Measurements from ENCODE around the gene RBM28.

RBM28 gene, protein sequence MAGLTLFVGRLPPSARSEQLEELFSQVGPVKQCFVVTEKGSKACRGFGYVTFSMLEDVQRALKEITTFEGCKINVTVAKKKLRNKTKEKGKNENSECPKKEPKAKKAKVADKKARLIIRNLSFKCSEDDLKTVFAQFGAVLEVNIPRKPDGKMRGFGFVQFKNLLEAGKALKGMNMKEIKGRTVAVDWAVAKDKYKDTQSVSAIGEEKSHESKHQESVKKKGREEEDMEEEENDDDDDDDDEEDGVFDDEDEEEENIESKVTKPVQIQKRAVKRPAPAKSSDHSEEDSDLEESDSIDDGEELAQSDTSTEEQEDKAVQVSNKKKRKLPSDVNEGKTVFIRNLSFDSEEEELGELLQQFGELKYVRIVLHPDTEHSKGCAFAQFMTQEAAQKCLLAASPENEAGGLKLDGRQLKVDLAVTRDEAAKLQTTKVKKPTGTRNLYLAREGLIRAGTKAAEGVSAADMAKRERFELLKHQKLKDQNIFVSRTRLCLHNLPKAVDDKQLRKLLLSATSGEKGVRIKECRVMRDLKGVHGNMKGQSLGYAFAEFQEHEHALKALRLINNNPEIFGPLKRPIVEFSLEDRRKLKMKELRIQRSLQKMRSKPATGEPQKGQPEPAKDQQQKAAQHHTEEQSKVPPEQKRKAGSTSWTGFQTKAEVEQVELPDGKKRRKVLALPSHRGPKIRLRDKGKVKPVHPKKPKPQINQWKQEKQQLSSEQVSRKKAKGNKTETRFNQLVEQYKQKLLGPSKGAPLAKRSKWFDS

DNA sequence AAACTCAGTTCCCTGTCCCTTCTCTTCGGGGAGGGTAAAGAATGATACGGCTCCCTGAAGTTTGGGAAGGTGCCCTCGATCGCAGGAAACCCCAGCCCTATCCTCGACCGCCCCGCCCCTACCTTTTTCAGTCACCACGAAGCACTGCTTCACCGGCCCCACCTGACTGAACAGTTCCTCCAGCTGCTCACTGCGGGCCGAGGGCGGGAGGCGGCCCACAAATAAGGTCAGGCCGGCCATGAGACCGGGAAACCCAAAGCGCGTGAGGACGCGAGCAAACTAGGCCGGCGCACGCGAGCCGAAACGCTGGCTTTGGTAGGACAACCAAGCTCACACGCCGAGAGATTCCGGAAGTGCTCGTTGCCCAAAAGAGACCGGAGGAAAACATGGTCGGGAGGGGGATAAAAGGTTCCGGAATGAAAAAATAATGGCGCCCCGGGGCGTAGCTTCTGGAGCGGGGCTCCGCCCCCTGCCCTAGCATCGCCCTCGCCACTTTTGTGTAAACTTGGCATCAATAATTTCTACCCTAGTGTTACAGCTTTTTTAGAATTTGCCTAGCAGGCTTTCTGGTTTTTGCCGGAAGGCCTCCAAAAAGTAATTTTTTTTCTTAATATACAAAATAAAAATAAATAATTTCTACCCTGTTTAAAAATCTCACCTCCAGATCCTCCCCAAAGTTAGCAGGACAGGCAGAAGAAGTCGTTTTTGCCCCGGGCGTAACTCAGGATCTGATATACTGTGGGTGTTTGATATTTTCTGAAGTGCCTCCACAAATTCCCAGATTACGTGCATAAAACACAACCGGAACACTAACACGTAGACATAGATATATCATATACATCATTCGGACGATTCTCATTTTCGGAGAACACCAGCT lies at the start of gene RBM28:
RBM28 (minus strand) TSS at position 355 of the 877 bp plus-strand sequence; CDS start at position 240, 115 bp downstream.
- peak; percentile 62 for DNase-seq (ENCODE audit: low read depth)

DNA sequence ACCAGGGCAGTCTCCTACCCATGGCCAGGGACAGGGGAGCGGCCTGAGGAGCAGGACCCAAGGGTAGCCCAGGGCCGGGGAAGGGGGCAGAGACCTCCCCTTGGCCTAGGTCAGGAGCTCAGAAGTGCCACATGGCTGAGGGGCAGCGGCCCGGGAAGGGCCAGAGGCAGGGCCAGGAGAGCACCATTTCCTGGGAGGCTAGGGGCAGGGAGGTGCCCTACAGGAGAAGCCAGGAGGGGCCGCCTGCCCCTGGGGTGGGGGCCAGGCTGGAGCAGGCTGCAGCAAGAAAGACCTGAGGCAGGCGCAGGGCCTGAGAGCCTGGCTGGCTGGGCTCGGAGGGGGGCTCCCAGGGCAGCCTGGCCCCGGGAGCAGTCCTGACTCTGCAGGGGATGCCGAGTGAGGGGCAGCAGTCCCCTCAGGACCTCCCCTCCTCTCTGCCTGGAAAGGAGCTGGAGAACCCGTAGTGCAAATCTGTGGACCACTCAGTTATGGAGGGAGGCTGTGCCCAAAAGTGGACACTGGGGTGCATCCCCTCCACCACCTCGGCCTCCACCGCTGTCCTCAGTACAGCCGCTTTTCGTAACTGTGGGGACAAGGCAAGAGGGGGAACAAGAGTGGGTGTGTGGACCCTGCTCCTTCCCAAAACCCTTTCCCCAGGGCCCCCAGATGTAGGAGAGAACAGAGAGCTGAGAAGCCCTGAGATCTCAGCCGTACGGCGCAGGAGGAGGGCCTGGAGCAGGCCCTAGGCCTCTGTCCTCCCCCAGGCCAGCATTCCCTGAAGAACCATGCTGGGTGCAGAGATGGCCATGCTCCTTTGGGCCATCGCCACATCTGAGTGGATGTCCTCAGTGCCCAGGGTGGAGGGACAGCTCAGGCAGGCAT lies 49.0 kb upstream of the RBM28 start:
- no peak for DNase-seq (ENCODE audit: low read depth)

DNA sequence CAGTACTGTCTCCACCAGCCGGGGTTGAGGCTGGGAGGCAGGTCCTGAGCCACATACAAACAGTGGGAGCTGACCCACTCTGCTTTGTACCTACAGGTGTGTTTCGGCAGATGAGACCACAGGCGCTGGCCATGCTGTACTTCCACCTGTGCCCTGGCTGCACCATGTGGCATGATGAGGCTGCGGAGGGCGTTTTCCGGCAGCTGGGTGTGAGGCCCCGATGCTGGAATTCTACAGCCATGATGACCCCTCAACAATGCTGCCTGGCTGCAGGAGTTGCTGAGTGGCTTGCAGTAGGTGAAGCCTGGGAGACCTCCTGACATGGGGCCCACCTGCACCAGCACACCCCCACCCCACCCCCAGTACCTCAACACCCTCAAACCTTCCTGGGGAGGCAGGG lies 48.1 kb upstream of the RBM28 start:
- DNase-seq (ENCODE audit: low read depth): no peak

DNA sequence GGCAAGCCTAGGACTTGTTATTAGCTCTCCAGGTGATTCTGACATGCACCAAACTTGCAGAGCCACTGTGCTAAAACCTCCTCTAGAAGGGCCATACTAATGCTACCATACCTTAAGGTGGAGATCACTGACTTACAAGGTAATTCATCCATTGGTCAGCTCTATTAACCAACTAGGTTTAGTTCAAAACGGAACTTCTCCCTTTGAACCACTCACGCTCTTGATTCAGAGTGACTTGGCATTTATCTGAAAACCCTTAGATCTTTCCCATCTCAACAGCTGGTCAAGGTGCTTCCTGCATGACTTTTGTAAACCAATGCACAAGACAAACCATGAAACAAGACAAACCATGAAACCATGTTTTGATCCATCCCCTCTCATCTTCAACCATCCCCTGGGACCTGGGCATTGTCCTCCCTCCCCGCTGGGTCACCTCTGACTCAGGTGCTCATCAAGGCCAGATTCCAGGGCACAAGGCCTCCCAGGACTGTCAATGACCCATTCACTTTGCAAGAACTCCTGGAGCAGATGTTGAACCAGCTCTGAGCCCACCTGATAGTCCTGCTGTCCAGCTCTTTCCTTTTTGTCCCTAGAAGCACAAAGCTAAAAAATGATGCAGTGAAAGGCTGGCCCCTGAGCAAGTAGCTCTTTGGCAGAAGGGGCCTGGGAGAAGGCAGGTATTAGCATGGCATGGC lies 47.3 kb upstream of the RBM28 start:
- DNase-seq (ENCODE audit: low read depth): no peak

DNA sequence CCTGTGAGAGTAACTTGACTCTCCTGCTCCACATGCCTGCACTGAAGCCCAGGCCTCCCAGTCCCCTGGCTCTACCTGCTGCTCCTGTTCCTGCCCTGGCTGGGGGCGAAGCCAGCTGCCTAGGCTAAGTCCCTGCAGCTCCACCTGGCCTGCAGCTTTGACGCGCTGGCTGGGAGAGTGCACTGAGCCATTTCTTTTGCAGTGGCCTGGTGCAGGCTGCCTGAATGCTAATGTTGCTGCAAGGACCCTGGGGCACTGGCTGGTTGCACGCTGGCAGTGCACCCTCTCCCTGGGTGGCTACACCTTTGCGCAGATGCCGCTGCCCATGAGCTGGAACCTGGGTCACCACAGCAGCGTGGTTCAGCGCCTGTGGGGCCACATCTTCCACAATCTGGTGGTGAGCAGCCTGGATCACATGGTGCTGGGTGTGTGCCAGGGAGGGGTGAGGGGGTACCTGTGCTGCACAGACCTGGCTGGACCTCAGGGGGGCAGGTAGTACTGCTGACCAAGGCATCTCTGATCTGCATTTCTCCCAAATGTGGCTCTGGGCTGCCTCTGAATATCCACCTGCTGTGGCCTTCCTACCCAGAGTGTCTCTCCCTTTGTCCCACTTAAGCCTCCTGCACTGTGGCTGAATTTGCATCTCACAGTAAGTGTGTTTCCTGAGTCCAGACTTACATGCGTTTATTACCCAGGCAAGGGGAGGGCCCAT lies 46.1 kb upstream of the RBM28 start:
- DNase-seq (ENCODE audit: low read depth): no peak

DNA sequence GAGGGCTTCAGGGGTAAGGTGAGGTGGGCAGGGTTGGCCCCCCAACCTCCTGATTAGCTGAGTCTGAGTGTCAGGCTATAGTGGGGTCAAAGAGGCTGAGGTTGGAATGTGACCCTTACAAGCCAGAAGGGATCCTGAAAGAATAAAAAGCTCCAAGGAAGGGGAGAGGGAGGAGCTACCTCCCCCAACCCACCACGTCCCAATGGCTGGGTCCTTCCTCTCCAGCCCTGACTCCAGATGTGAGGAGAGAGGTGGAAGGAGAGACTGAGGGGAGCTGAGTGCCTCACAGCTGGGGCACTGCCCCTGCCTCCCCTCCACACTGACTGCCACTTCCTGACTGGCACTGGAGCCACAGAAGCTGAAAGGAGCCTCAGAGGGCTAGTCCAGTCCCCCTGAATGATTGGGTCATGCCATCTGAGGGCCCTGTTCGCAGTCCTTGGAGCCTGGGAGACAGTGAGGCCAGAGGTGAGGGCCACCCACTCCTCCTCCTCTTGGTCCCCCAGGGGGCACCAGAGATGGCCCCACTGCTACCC lies 45.4 kb upstream of the RBM28 start:
- no peak for DNase-seq (ENCODE audit: low read depth)

DNA sequence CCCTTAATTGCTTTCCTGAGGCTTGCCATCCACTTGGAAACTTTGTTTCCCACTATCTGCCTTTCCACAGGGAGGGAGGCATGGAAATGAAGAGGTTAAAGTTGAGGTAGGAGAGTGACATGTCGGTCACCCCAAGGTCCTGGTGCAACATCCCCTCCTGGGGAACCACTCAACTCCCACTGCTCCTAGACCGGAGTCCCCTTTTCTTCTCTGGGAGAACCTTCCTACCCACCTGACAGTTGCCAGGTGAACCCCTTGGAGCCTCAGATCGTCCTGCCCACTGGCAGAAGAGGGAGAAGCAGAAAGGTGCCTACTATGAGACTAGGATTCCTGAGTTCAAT lies 44.4 kb upstream of the RBM28 start:
- no peak for DNase-seq (ENCODE audit: low read depth)

DNA sequence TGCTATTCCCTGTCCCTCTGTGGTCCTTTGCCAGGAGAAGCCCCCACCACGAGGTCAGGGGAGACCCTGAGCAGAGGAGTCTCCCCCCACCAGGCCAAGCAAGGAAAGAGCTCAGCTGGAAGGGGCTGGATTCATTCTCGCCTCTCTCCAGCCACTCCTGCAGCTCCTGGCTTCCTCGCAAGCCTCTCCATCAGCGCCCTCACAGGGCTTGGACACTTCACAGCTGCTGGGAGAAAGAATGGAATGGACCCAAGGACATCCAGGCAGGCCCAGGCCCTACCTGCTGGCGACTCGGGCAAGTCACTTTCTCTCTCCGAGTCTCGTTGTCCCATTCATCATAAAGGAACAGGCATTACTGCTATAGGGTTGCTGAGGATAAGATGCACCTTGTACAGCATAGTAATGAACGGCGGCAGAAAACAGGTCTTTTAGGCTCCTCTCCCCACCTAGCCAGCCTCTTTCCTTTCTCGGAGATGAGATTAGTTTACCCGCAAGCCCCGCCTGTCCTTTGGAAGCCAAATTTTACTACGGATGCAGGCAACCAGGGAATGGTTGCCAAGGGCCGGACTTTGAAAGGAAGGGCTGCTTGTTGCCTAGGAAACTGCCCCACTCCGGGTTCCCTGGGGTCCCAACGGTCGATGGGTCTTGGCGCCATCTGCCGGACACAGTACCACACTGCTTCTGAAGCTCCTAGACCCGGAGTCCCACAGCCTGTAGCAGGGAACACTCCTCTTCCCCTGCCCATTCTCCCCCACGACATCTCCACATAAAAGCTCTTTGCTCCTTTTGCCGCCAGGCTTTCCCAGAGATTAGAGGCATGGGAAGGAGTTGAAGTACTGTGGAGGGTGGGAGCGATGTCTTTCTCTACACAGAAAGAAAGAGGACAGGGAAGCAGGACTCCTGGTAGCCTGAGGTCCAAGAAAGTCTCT lies 43.8 kb upstream of the RBM28 start:
- peak; percentile 37 for DNase-seq (ENCODE audit: low read depth)

DNA sequence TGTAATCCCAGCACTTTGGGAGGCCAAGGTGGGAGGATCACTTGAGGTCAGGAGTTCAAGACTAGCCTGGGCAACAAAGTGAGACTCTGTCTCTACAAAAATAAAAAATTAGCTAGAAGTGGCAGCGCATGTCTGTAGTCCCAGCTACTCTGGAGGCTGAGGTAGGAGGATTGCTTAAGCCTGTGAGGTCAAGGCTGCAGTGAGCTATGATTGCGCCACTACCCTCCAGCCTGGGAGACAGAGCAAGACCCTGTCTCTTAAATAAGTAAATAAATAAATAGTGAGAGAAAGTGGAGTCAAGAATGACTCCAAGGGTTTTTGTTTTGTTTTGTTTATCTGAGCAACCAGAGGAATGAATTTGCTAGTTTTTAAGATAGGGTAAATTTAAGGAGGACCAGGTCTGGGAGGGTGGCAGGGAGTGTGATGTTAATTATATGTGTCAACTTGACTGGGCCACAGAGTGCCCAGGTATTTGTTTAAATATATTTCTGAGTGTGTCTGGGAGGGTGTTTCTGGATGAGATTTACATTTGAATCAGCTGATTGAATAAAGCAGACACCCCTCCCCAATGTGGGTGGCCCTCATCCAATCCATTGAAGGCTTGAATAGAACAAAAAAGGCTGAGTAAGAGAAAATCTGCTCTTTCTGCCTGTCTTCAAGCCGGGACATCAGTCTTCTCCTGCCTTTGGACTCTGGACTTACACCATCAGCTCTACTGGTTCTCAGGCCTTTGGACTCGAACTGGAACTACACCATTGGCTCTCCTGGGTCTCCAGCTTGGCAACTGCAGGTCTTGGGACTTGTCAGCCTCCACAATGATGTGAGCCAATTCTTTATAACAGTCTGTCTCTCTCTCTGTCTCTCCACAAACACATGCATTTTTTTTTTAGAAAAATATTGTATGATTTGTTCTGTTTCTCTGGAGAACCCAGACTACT lies 42.5 kb upstream of the RBM28 start:
- no peak for DNase-seq (ENCODE audit: low read depth)

DNA sequence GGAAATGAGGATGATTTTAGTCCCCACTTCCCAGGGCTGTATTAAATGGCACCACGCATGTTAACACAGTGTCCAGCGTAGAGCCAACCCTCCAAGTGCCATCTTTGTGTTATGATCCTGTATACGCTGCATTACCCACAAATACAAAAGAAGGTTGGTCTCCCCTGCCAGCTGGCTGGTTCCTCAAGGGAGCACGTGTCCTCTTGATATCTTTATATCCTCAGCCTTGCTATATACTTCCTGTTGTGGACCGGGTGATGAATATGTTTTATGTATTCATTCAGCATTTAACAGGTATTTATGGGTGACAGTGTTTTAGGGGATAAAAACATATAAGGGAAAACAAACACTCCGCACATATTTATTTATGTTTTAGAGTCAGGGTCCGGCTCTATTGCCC lies 41.0 kb upstream of the RBM28 start:
- DNase-seq (ENCODE audit: low read depth): no peak

DNA sequence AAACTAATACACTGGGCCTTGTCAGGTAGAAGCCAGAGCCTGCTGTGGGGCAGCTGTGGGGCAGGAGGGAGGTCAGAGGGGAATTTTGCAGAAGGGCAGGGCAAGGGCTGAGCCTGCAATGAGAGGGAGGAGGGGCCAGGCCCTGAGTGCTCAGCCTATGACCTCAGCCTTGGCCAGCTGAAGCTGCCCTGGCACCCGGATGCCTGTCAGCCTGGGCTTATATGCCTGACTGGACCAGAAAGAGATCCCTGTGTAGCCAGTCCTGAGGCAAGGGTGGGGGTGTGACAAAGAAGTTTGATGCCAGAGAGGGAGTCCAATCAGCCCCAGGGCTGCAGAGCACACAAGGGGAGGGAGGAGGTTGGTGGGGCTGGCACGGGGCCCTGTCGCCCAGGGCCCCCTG lies 40.1 kb upstream of the RBM28 start:
- no peak for DNase-seq (ENCODE audit: low read depth)

DNA sequence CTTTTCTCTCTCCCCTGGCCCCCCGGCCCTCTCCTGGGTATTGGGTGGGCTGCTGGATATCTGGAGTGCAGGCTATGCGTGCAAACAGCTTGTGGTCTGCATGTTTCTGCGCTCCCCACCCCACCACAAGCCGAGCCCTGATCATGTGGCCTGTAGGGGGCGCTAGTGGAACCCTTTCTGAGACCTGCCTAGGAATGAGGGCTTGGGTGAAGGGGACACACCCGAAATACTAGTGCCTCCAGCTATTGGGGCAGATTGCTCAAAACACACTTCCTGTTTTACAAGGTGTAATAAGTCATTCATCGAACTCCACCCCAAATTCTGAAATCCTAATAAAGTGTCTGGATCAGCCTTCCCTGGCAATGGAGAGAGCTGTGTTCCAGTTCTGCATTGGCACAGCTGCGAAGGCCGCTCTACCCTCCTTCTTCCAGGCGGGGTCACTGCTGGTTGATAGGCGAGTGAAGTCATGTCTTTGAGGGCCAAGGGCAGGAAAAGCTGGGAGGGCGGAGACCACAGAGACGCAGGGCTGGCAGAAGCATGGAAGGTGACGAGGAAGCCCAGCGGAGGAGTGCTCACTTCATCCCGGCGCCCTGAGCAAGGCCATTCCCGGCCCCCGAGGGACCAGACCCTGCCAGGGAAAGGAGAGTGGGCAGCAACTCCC lies 37.6 kb upstream of the RBM28 start:
- no peak for DNase-seq (ENCODE audit: low read depth)

DNA sequence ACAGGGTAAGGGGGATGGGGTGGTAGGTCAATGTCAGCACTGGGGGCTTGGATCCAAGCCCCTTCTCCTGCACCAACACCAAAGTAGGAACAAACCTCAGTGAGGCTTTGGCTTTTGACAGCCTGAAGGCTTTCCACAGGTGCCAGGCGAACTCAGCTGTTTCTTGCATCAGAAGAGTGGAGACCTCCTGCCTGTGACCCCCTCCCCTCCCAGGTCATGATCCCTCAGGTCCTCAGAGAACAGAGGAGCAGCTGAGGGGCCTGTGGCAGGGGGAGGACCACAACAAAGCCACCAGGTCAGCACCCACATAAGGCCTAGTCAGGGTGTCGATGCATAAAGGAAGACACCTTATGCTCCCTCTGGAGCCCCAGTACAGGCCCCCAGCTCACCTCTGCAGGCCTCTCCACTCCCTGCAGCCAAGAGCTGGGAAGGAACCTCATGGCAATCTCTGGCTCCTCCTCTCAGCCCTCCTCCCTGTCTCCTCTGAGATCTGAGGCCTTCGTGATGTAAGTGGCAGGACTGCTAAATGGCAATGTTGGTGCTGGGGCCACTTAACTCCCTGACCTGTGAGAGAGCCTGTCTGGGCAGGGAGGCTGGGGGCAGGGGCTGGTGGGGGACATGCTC lies 36.9 kb upstream of the RBM28 start:
- DNase-seq (ENCODE audit: low read depth): no peak

DNA sequence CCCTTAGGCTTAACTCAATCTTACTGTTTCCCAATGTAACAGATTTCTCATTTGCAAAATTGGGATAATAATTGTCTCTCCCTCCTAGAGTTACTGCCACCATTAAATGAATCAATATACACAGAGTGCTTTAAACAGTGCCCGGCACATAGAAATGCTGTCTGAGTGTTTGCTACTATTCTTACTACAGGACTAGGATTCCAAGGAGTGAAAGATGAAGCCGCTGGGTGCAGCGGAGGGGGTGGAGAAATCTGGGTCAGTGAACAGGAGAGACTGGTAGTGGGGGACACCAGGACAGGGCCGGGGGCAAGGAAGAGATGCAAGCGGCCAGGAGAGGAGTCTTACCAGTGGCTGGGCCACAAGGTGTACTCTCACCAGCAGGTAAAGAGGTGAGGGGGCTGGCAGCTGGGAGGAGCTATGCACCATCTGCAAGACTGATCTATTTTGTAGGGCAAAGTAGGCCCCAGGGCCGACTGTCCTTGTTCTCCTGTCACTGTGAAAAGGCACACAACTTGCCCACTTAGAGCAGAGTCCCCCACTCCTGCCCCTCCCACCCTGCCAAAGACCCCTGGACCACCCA lies 36.3 kb upstream of the RBM28 start:
- no peak for DNase-seq (ENCODE audit: low read depth)

DNA sequence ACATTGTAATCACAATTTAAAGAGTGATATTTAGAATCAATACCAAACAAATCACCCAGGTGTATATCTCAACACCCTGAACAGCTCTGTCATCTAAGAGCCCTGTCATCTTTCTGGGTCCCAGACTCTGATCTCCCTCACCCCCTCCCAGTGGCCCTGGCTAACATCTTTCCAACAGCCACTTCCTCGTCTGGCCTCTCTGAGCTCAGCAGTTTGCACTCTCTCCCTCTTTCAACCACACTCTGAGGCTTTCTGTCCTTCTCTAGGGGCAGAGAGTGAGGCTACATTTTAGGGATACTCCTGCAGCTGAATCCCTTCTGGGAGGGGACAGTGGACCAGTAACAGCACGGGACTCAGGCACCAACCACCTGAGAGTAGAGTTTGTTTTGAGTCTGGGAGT lies 34.9 kb upstream of the RBM28 start:
- no peak for DNase-seq (ENCODE audit: low read depth)

DNA sequence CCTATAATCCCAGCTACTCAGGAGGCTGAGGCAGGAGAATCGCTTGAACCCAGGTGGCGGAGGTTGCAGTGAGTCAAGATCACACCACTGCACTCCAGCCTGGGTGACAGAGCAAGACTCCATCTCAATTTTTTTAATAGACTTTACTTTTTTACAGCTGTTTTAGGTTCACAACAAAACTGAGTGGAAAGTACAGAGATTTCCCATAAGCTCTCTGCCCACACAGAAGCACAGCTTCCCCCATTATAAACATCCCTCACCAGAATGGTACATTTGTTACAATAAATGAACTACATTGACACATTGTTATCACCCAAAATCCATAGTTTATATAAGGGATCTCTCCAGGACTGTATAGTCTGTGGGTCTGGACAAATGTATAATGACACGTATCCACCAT lies 32.4 kb upstream of the RBM28 start:
- DNase-seq (ENCODE audit: low read depth): no peak

Measured in stimulated activated CD8-positive, alpha-beta memory T cell treated with anti-CD3 and anti-CD28 coated beads, Interleukin-15, amount 100 ng/mL, for 1 hour (primary cell).